ENCODE measurements around the gene CFAP68. TPM values are rescaled to one million over a fixed set of nuclear protein-coding genes. Genes with fewer than 3 reads are reported as not detected.

CFAP68 gene
- total and polyA plus RNA-seq, 2 of the 13 experiments (the other 11 are each of a cell fraction or from before 2014, with no cell fraction given) = 22.2 to 25.6 TPM

GRCh38 chr11:111851636-111852035, 27.7 kb upstream of the CFAP68 start:
- H3K27ac ChIP-seq (ENCODE audit: extremely low read length, insufficient read depth, low read length) = no peak overlapping the region
- ChIA-PET CTCF (ENCODE audit: low intra/inter-chr PET ratio, low total read pairs) (interaction anchor here (1.6 kb wide), 1 partner anchor 286 kb away, joined by 6 read pairs; no protein-coding TSS in a partner anchor), POLR2A (no interaction called here)
- H3K79me2 ChIP-seq (ENCODE audit: insufficient read depth, low read length) = no peaks in the 10 kb centered on the region
- no peaks in the 10 kb centered on the region for H3K4me1 ChIP-seq (ENCODE audit: insufficient read depth, low read length)
- intact Hi-C loops (cut with micrococcal nuclease; ENCODE audit: unreplicated experiment) (no loop called here), in situ Hi-C loops (cut with HindIII; ENCODE audit: extremely low pct_ligation_motif_present, low pct_unique_long_range_greater_than_20kb) (no loop called here)
- peaks cover 5 to 44% of the 10 kb centered on the region in 2 experiments for H3K36me3 ChIP-seq (replicated peaks in 1 of 2; ENCODE audit: control insufficient read depth in 1 of 2, insufficient read depth in 2 of 2, low read length in 2 of 2)
- ATAC-seq (no peak), DNase-seq (ENCODE audit: low spot score) (peak; percentile 14), FAIRE-seq (no peak)
- H3K9ac ChIP-seq (ENCODE audit: insufficient read depth, low read depth, low read length) = no peak overlapping the region
- no TSS peak for BruUV-seq (replicated peaks)
- H3K4me2 ChIP-seq (ENCODE audit: low read depth, low read length) = no peak overlapping the region
- H2AFZ ChIP-seq (ENCODE audit: low read length) = no peak overlapping the region
- H3K9me3 ChIP-seq (ENCODE audit: low read length) = no peaks in the 10 kb centered on the region
- no peaks in the 10 kb centered on the region for H3K27me3 ChIP-seq (ENCODE audit: control insufficient read depth in 1 of 2, insufficient read depth in 2 of 2, low read length in 2 of 2)
- H4K20me1 ChIP-seq (ENCODE audit: insufficient read depth, low read length) = no peaks in the 10 kb centered on the region
- no peak overlapping the region for H3K4me3 ChIP-seq (replicated peaks in 1 of 3; ENCODE audit: insufficient read depth in 1 of 3, low read depth in 2 of 3, low read length in 3 of 3)
- TF ChIP-seq HNRNPH1 (optimal IDR thresholded peaks at IDR 0.05; ENCODE audit: low read depth, low read length) (no peak), ZNF326 (CRISPR knock-in tag; IDR thresholded peaks at IDR 0.05; ENCODE audit: borderline replicate concordance) (no peak), STAG1 (CRISPR knock-in tag; IDR thresholded peaks at IDR 0.05) (peak; percentile 51), DPF2 (CRISPR knock-in tag; IDR thresholded peaks at IDR 0.05; ENCODE audit: borderline replicate concordance, low read depth) (no peak), TMF1 (CRISPR knock-in tag; IDR thresholded peaks at IDR 0.05; ENCODE audit: low read depth) (no peak), CTCF (CRISPR knock-in tag; IDR thresholded peaks at IDR 0.05) (peak; percentile 29), ZBTB33 (CRISPR knock-in tag; IDR thresholded peaks at IDR 0.05) (no peak), TERF1 (CRISPR knock-in tag; IDR thresholded peaks at IDR 0.05) (no peak), ZBTB46 (CRISPR knock-in tag; IDR thresholded peaks at IDR 0.05; ENCODE audit: borderline replicate concordance) (no peak)
